IPS-NIHi7 (cell line): ENCODE data around the gene PRKAG2.
A peak's percentile ranks its signal among the peaks of the same experiment; 100 is the strongest.
"Not testable (repeated sequence)": the region's sequence is repeated elsewhere in the genome, so short reads cannot be mapped to it uniquely, and the experiment has no call there.

Experiments used
- DNase-seq: peaks from one replicate; pipeline ENCODE4 v3.0.0; 2012; ENCODE audit warnings: mixed read lengths; ENCODE audit errors: extremely low spot score

Gene PRKAG2

DNA sequence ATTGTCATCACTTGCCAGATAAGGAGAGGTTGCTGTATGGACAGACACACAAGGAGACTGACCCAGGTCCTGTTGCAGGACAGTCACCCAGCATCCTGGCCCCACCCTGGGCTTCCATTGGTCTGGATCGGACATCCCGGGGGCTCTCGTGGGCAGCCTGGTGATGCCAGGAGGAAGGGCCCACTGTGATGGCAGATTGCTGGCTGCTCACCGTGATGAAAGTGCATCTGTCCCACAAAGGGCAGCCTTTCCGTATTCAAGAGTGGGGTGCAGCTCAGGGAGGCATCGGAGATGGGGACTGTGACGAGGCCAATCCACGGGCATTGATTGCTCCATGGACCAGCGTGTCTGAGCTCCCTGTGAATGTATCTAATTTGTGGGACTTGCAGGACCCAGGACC, 41.3 kb downstream of the PRKAG2 start:
- no peak for DNase-seq

DNA sequence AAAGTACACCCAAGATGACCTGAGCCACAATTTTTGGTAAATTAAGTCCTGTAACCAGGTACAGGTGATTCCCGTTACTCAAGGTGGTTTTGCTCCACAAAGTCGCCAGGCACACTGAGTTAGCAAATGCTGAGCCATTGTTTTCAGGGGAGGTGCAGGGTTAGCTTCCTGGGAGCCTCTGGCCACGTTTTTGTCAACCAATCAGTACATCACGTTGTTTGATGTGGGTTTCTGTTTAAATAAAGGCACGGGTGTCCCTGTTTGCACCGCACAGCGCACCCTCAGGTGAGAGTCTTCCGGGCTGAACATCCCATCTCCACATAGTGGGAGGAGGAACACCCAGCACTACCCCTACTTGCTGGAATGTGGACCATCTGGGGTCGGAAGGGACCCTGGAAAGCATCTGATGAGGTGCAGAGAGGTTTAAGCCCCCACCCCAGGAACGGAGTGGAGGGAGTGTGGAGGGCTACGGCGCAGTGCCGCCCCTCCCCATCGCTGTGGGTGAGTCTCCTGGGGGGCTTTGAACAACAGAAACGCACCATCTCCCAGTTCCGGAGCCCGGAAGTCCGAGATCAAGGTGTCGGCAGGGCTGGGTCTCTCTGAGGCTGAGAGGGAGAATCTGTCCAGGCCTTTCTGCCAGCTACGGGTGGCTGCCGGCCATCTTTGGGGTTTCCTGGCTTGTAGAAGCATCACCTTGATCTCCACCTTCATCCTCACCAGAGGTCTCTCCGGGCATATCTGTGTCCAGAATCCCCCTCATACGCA, 42.5 kb downstream of the PRKAG2 start:
- no peak for DNase-seq

DNA sequence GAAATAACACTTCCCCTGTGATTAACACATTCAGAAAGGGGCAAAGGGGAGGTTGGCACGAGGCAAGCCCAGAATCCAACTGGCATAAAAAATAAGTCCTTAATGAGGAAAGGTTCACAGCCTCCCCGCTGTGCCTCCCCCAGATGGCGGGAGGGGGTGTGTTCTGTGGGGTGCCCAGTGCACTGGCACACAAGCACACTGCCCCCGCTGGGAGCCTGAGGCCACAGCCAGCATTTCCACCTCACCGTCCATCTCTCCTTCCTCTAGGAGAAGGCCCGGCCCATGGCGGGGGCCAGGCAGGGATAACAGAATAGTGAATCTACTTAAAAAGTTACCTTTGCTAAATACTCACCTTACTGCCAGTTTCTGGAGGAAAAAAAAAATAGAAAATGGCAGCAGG, 43.2 kb downstream of the PRKAG2 start:
- no peak for DNase-seq

DNA sequence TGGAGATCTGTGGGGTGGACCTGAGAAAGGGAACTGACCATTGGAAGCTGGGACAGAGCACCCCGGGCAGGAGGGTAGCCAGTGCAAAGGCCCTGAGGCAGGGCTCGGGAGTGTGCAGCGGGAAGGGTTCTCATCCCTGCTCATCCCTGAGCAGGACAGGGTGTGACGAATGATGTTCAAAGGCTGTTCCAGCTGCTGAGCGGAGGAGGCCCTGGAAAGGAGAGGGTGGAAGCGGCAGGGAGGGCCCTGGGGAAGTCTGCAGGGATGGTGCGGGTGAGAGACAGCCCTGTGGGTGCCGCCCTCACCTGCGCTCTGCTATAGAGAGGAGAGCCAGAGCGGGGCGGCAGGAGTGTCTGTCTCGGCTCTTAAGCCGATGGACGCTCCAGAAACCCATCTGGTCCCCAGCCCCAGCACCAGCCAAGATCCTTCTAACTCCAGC, 43.7 kb downstream of the PRKAG2 start:
- no peak for DNase-seq

DNA sequence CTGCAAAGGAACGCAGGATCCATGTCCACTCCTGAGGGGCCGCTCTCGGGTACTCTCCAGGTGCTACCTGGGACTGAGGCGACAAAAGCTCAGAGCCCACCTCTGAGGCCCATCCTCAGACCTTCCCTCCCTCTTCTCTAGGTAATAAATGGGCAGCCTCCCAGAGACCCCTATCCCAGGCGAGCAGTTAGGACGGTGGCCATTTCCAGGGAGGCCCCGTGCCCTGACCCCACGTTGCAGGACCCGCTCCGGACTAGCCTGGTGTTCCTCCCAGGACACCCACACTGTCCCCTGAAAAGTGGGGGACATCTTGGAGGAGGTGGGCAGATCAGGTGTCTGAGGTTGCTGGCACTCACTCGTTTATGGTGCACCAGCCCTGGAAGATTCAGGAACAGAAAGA, 44.3 kb downstream of the PRKAG2 start:
- no peak for DNase-seq

DNA sequence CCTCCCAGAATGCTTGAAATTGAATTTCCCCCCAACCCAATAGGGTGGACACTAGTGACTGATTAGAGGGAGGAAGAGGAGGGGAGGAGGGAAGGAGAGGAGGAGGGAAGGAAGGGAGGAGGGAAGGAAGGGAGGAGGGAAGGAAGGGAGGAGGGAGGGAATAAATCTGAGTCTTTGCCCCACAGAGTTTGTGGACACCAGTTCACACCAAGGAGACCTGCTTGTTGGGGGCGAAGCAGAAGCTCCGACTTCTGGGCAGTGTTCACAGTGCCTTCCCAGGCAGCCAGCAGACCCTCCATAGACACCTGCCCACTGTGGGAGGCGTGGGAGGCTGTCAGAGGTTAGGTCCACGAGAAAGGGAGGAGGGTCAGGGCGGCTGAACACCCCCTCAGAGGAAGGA, 44.8 kb downstream of the PRKAG2 start:
- DNase-seq, result no peak

DNA sequence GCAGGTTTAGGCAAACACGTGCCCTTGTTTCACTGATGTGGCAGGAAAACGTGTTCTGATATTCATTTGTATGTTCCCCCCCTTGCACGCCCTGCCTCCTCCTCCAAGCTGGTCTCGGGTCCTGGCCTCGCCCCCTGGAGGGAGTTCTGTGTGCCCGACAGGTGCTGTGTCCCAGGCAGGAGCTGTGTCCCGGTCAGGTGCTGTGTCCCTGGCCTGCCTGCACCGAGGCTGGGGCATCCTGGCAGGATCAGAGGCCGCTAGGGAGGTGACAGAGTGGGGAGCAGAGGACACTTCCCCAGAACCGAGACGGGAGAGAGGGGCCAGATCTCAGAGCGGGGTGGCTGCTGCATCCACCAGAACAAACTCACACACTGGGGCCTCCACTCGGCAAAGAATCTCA, 45.3 kb downstream of the PRKAG2 start:
- DNase-seq, result no peak

DNA sequence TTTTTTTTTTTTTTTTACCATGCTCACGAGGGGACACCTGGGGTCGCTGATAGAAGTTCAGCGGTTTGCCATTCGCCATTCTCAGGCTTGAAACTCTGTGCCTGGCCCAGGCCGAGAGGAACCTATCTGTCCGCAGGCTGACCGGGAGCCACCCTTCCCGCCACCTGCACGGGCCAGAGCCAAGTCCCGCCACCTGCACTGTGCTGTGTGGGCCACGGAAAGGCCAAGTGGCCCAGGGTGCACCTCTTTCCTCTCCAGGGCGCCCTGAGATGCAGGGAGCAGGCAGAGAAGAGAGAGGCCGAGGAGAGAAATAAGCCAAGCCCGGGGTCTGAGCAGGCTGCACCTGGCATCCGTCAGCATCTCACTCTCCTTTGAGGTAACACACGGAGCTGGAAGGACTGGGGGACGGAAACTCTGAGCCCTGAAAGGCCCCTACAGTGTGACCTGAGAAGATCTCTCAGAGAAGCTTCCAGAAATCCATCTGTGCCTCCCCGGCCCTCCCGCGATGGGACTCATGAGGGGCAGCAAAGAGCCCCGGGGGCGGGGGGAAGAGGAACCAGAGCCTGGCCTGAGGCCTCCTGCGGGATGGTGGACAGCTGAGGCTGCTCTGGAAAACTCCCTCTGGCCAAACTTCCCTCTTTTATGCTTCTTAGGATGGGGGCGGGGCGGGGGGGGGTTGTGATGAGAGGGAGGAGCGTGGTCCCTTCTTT, 46.6 kb downstream of the PRKAG2 start:
- DNase-seq, result no peak

DNA sequence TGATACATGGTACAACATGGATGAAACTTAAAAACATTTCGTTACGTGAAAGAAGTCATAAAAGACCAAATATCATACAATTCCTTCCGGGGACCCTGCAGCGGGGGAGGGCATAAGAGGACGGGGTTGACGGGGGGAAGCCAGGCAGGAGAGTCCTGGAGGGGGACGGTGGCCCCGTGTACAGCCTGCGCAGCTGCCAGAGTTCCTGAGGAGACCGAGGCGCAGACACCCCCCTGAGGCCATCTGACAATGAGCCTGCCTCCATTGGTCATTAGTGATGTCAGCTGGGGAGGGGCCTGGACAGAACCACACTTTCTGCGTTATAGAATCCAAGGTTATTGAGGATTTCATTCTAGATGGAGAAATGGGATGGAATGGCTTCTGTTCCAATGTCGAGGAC, 47.2 kb downstream of the PRKAG2 start:
- DNase-seq, result no peak

DNA sequence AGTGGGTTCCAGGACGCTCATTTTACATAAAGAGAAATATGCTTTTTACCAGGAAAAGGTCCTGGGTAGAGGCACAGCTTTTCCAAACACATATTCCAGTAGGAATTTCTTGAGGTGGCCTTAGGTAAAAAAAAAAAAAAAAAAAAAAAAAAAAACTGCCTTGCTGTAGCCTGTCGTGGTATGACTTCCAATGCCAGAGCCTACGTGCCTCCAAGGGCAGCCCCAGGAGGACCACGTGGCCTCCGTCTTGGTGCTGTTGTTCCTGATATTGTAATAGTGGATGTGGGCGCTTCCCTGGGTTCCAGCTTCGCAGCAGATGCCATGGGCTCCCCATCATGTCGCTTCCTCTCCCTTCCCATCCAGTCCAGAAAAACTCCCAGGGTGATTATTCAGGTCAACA, 49.3 kb downstream of the PRKAG2 start:
- DNase-seq, result no peak

DNA sequence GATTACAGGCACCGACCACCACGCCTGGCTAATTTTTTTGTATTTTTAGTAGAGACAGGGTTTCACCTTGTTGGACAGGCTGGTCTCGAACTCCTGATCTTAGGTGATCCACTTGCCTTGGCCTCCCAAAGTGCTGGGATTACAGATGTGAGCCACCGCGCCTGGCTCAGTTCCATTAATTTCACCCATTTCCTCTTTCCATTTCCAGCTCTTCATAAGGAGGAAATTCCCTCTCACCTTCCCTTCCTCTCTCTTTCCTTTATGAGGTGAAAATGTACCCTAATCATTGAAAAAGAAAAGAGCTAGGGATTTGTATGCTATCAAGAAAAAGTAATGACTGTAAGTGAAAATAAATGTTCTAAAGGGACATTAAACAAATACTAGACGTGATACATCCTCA, 50.6 kb downstream of the PRKAG2 start:
- not testable (repeated sequence) for DNase-seq

DNA sequence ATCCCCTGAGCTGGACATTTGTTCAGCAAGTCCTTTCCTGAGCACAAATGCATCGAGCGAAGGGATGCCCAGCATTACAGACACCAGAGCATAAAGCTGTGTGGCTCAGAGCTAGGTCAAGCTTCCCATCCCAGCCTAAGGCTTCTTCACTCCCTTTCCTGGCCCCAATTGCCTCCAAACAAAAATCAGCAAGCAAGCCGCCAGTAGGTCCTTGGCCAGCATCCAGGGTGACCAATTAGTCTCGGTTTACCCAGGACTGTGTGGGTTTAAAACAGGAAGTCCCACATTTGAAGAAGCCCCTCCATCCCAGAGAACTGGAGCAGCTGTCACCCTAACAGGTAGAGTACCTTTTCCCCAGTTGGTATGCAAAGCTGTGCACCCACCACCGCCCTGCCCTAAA, 51.2 kb downstream of the PRKAG2 start:
- no peak for DNase-seq

DNA sequence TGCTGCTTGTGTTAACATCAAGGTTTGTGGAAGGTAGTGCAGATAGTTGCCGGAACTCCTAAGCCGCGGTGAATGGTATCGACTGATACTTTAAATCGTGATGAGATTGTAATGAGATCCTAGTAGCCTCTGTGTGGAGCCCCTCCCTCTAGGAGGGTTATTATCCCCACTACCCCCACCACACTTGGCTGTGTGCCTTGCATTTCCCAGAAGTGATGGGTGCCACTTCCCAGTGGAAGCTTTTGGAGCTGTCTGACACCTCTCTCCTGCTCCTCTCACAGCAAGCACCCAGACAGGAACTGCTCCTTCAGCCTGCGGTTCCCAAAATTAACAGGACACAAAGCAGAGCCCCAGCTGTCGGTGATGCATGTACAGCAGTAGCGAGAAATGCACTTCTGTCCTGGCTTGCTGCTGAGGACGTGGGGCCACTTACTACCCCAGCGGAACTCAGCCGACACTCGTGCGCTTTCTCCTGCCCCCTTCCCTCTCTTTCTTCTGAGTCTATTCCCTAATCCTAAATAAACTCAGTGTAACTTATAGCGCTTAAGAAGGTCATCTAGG, 52.5 kb downstream of the PRKAG2 start:
- no peak for DNase-seq

DNA sequence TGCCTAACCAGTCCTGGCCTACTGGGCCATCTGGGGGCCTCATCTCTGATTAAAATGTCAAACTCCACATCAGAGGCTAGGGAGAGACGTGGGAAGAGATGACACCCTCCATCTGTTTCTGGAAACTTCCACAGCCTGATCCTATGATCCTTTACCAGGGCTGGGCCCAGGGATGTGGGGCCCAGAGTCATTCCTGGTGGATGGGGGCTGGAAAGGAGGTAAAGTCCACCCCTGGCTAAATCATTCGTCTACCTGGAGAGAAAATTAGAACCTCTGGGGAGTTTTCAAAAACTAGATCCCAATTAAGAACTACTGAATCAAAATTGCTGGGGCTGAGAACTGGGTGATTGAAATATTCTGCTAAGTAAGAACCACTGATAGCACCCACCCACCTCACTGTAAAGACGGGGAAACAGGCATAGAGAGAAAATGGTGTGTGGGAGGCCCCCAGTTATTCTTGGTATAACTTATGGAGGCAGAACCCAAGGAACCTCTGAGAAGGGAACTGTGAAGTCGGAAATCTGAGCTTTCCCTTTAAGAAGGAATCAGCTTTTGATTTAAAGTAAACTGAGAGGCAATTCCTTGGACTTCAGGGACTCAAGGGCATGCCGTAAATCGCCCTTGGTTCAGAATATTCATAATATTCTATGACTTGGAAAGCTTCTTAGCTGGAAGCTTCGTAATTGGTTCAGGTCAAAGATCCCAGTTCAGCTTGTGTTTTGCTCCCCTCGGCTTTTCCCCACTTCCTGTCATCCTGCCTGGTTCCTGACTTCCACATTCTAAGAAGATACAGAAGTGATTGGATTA, 53.1 kb downstream of the PRKAG2 start:
- no peak for DNase-seq

DNA sequence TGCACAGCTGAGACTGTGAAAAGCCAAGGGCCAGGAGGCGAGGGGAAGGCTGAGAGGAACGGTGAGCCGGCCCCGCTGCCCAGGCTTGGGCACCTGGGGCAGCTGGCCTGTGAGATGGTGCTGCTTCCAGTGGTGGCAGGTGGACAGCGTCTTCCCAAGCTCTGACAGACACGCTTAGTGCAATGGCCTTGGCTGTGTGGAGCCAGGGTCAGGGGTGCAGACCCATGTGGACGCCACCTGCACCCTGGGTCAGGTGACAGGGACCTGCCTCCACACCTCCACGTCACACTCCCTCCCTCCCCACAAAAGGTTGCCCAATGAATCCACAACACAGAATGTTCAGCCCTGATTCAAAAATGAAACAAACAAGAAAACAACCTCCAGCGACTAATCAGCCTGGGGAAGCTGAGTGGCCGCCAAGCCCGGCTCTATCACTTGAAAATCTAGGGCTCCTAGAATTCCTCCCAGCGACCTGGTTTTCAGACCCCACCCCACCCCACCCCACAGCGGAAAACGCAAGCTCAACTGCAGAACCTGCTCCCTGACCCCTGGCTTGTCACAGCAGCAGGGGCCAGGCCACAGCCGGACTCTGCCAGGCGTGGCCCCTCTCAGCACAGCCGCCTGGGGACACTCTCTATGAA, 54.3 kb downstream of the PRKAG2 start:
- DNase-seq, result no peak

DNA sequence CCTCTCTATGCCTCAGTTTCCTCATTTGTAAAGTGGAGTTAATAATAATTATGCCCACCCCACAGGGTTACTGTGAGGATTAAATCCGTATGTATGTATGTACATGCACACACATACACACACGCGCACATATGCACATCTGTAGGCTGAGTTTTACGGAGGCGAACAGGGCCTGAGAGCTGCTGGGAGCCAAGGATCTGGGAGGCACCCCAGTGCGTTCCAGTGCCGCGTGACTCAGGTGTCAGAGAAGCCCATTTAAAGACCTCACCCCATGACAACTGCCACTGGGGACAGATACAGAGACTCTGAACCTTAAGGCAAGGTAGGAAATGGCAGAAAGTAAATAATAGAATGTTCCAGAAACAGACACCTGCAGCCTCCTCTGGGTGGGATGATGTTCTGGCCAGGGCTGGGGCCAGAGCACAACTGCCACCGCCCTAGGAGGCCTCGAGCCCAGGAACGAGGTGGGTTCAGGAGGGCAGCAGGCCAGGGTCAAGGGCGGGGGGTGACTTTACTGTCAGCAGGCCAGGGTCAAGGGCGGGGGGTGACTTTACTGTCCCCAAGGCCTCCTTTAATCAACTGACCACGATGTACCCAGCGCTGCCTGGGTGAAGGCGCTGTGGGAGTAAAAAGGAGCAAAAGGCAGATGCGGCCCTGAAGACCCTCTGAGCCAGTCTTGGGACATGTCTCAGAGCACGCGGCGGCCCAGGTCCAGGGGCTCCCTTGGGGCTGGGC, 54.9 kb downstream of the PRKAG2 start:
- no peak for DNase-seq

DNA sequence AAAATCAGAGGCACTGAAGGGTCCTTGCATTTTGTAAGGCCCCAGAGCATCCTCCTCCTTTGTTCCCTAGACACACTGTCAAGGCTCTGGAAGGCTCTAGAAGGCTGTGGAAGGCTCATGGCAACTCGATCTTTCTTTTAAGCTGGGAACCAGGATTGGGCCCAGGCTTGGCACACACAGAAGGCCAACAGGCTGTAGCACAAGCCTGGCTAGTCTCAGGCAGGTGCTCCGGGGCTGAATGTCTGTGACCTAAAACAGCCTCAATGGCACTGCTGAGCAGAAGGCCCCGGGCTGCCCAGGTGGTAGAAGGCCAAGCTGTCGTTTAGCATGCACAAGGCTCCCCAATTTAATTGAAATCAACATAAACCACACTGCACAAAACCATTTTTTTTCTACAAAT, 55.7 kb downstream of the PRKAG2 start:
- no peak for DNase-seq

DNA sequence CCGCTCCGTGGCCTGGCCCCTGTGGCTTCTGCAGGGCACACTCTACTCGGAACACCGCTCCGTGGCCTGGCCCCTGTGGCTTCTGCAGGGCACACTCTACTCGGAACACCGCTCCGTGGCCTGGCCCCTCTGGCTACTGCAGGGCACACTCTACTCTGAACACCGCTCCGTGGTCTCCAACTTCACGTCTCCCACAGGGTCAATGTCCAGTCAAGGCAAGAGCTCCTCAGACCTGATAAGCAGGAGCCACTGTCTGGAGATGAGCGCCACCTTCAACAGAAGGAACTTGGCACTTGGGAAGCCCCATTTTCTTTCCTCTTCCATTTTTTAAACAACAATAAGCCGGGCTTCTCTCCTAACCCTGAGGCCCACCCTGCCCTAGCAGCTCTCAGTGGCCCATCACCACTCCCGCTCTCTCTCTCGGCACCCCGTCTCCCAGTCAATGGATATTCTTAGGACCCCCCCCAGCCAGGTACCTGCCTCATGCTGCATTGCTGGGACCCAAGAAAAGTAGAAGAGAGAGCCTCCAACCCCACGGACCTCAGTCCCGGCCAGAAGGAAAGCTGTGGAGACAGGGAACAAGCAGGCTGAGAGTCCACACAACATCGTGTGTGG, 56.3 kb downstream of the PRKAG2 start:
- DNase-seq, result no peak

DNA sequence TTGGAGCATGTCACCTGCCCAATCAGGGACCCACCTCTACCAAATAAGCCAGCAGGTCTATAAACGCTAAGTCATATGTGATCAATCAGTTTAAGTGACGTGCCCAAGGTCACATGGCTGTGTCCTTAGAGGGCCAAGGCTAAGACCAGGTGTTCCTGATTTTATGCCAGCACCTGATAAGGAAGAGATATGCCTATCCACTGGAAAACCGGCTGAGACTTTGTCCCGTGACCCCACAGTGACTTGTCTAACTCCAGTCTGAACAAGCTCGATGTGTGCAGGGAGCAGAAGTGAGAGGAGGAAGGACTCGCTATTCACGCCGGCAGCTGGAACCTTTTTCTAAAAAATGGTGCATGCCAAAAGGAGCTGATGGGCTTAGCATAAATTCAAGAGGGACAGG, 57.0 kb downstream of the PRKAG2 start:
- DNase-seq, result no peak

DNA sequence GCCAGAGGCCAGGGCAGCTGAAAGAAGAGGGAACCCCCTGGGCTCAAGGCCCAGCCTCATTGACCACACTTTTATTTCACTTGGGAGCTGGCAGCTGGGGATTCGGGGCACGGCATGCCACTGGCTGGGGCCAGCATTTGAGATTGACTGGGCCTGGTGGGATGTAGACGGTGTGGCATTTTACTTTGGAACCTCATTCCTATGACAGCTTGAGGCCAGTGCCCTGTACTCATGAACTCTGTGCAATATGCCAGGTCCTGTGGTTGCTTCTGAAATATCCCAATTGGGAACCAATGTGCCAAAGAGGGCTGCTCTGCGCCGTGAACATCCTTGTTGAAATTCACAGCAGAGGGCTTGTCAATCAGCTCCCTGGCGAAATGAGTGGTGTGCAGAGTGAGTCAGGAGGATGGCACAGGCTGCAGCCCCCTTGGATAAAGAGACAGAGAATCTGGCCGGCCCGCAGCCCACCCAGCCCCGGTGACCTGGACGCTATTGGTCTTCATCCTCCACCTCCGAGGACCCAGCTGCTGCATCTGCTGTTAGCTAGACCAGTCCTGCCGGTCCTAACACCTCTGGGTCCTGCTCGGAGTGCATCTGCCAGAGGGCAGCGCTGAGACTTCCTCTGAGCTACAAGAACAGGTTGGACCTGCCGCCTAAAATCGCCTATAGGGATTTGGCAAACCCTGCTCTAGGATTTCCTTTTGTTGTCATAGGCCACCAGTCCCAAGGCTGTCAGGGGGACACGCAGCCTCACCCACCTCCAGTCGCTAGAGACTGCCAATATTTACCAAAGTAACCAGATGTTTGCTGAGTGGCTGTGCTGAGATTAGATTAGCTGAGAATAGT, 58.0 kb downstream of the PRKAG2 start:
- DNase-seq, result peak; percentile 40
